ENCODE data around the gene KLF7. TPM values are rescaled to one million over a fixed set of nuclear protein-coding genes. Genes with fewer than 3 reads are reported as not detected.
"Not testable (repeated sequence)": the region's sequence is repeated elsewhere in the genome, so short reads cannot be mapped to it uniquely, and the experiment has no call there.

Gene KLF7
- total RNA-seq, 1 donor from 2014 or later: 120 TPM

DNA sequence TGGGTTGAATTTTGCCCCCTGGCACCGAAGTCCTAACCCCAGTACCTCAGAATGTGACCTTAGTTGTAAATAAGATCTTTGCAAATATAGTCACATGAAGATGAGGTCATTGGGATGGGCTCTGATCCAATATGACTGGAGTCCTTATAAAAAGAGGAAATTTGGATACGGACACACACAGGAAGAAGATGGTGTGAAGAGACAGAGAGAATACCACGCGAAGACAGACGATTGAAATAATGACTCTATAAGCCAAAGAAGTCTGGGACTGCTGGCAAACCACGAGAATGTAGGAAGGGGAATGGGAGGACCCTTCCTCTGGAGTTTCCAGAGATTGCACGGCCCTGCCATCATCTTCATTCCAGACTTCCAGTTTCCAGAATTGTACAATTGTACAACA, 127.9 kb downstream of the KLF7 start:
- Mint-ChIP-seq H3K4me3 (ENCODE audit: unreplicated experiment) (no peak overlapping the region), H3K9me3 (ENCODE audit: unreplicated experiment) (no peaks in the 10 kb centered on the region), H3K4me1 (ENCODE audit: unreplicated experiment) (peaks cover 27% of the 10 kb centered on the region), H3K27me3 (ENCODE audit: unreplicated experiment) (peaks cover 4% of the 10 kb centered on the region), H3K36me3 (ENCODE audit: low read depth, unreplicated experiment) (no peaks in the 10 kb centered on the region), H3K27ac (ENCODE audit: unreplicated experiment) (no peak overlapping the region)
- no peak for DNase-seq (ENCODE audit: low spot score)
- TF ChIP-seq CTCF (IDR thresholded peaks at IDR 0.05; ENCODE audit: unreplicated experiment): no peak

GRCh38 chr2:207037023-207037422, 128.7 kb downstream of the KLF7 start:
- not testable (repeated sequence) for DNase-seq (ENCODE audit: low spot score); H3K4me3 Mint-ChIP-seq (ENCODE audit: unreplicated experiment); H3K9me3 Mint-ChIP-seq (ENCODE audit: unreplicated experiment)

GRCh38 chr2:207035875-207036274, 129.9 kb downstream of the KLF7 start:
- Mint-ChIP-seq H3K4me1 (ENCODE audit: unreplicated experiment) (peaks cover 15% of the 10 kb centered on the region), H3K36me3 (ENCODE audit: low read depth, unreplicated experiment) (no peaks in the 10 kb centered on the region), H3K9me3 (ENCODE audit: unreplicated experiment) (no peaks in the 10 kb centered on the region), H3K4me3 (ENCODE audit: unreplicated experiment) (no peak overlapping the region), H3K27me3 (ENCODE audit: unreplicated experiment) (peaks cover 4% of the 10 kb centered on the region), H3K27ac (ENCODE audit: unreplicated experiment) (no peak overlapping the region)
- TF ChIP-seq CTCF (IDR thresholded peaks at IDR 0.05; ENCODE audit: unreplicated experiment): no peak
- no peak for DNase-seq (ENCODE audit: low spot score)

More at GRCh38 chr2:207037023-207037422, 128.7 kb downstream of the KLF7 start:
- not testable (repeated sequence) for H3K27me3 Mint-ChIP-seq (ENCODE audit: unreplicated experiment); H3K36me3 Mint-ChIP-seq (ENCODE audit: low read depth, unreplicated experiment); H3K27ac Mint-ChIP-seq (ENCODE audit: unreplicated experiment)
- H3K4me1 Mint-ChIP-seq (ENCODE audit: unreplicated experiment): peaks cover 21% of the 10 kb centered on the region

- no peak for DNase-seq (ENCODE audit: low spot score)
- Mint-ChIP-seq H3K27me3 (ENCODE audit: unreplicated experiment) (peaks cover 1% of the 10 kb centered on the region), H3K9me3 (ENCODE audit: unreplicated experiment) (no peaks in the 10 kb centered on the region), H3K36me3 (ENCODE audit: low read depth, unreplicated experiment) (no peaks in the 10 kb centered on the region), H3K4me1 (ENCODE audit: unreplicated experiment) (peaks cover 3% of the 10 kb centered on the region), H3K27ac (ENCODE audit: unreplicated experiment) (no peak overlapping the region), H3K4me3 (ENCODE audit: unreplicated experiment) (no peak overlapping the region)
- TF ChIP-seq CTCF (IDR thresholded peaks at IDR 0.05; ENCODE audit: unreplicated experiment): no peak
Measured at GRCh38 chr2:207032490-207032889, 133.3 kb downstream of the KLF7 start.

Small RNAs within 50 kb of the gene (microRNA-seq; reads per million reads assigned to microRNA genes)
- gene MIR2355 (ENCODE audit: unreplicated experiment): 40.8 reads per million, percentile 75 among the genes with 10 or more reads in this experiment
- gene MIR7845 (ENCODE audit: unreplicated experiment): 7.4 reads per million, percentile 55 among the genes with 10 or more reads in this experiment

Other genes starting within 250 kb of the KLF7 start
- gene CPO, start 226.4 kb downstream of the KLF7 start, total RNA-seq (ENCODE audit: unreplicated experiment): not detected

All from endothelial cell (in vitro differentiated cells).